ENCODE data around the gene KHDC4. TPM values are rescaled to one million over a fixed set of nuclear protein-coding genes. Genes with fewer than 3 reads are reported as not detected.

Gene KHDC4
- polyA plus RNA-seq, 1 donor: 75.2 TPM

DNA sequence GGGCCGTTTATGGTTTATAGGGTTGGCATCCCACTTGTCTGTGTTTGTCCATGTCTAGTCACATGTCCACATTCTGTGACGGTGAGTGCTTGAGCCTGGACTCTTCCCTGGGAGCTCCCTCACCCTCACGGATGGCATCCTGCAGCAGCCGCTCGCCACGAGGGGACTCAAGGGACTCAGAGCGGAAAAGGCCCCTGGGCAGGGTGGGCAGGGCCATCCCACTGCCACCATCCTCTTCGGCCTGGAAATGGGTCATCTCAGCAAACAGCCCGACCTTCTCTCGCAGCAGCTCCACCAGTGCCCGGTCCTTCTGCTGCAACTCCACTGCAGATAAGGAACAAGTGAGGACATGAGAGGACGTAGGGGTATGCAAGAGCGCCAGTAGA, 18.3 kb upstream of the KHDC4 start:
- no peaks in the 10 kb centered on the region for H3K9me3 ChIP-seq (ENCODE audit: control insufficient read depth, low read depth, low read length)
- no peak for DNase-seq
- H3K4me1 ChIP-seq (ENCODE audit: control insufficient read depth, insufficient read depth, low read length): no peaks in the 10 kb centered on the region
- no CpG with 5 or more reads among the region's 13 CpGs for WGBS (ENCODE audit: insufficient coverage, low lambda C conversion rate)
- H3K27ac ChIP-seq (ENCODE audit: low read length): no peak overlapping the region
- peaks cover 79% of the 10 kb centered on the region for H3K36me3 ChIP-seq (ENCODE audit: control insufficient read depth, insufficient read depth, low read length)
- H3K4me3 ChIP-seq (ENCODE audit: low read length): no peak overlapping the region
- no peaks in the 10 kb centered on the region for H3K27me3 ChIP-seq (ENCODE audit: control insufficient read depth, insufficient read depth, low read length)

DNA sequence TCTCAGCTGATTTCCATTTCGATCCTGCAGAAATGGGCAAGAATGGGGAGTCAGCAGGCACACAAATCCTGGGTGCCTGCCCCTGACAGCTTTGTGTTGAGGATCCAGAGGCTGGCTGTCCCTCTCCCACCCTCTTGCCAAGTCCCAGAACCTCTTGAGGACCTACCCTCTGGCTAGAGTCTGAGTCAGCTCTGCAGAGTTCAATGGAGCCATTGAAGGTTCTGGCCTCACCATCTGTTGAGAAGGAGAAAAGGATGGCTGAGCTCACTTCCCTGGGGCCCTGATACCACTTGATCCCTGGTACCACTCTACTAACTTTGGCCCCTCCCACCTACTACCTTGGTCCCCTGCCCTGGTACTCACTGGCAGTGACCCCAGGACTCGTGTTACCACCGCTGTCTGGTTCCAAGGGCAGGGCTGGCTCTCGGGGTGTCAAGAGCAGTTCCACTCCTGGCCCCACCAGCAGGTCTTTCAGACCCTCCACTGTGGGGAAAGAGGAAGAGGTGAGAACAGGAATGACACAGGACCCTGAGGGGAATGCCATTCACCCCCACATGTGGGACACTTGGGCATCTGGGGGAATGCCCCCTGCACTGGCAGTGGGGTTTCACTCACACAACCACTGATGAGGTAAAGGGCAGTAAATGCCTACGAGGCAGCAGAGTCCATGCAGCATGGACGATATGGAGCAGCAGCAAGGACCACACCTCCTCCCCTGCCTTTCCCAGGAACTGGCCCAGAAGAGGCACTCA, 17.7 kb upstream of the KHDC4 start:
- H3K27me3 ChIP-seq (ENCODE audit: control insufficient read depth, insufficient read depth, low read length): no peaks in the 10 kb centered on the region
- peaks cover under 1% of the 10 kb centered on the region for H3K4me1 ChIP-seq (ENCODE audit: control insufficient read depth, insufficient read depth, low read length)
- no peaks in the 10 kb centered on the region for H3K9me3 ChIP-seq (ENCODE audit: control insufficient read depth, low read depth, low read length)
- DNase-seq: no peak
- no peak overlapping the region for H3K27ac ChIP-seq (ENCODE audit: low read length)
- H3K36me3 ChIP-seq (ENCODE audit: control insufficient read depth, insufficient read depth, low read length): peaks cover 82% of the 10 kb centered on the region
- H3K4me3 ChIP-seq (ENCODE audit: low read length): no peak overlapping the region
- no CpG with 5 or more reads among the region's 6 CpGs for WGBS (ENCODE audit: insufficient coverage, low lambda C conversion rate)

DNA sequence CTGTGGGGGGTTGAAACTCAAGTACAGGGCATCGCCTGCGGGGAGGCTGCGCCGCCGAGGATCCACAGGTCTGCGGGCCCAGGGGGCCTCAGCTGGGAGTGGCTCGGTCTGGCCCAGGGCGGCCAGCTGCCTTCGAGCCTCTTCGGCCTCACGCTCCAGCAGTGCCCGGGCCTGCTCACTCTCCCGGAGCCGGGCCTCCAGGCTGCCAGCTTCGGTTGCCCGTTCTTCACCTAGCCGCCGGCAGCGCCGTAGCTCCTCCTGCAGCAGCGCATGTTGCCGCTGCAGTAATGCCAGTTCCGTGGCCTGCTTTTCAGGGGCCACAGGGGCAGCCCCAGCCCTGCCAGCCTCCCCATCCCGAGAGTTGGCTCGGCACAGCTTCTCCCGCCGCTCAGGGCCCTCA, 16.6 kb upstream of the KHDC4 start:
- no peaks in the 10 kb centered on the region for H3K27me3 ChIP-seq (ENCODE audit: control insufficient read depth, insufficient read depth, low read length)
- no peak overlapping the region for H3K4me3 ChIP-seq (ENCODE audit: low read length)
- H3K27ac ChIP-seq (ENCODE audit: low read length): no peak overlapping the region
- peaks cover 12% of the 10 kb centered on the region for H3K4me1 ChIP-seq (ENCODE audit: control insufficient read depth, insufficient read depth, low read length)
- no peak for DNase-seq
- peaks cover 84% of the 10 kb centered on the region for H3K36me3 ChIP-seq (ENCODE audit: control insufficient read depth, insufficient read depth, low read length)
- WGBS (ENCODE audit: insufficient coverage, low lambda C conversion rate): no CpG with 5 or more reads among the region's 27 CpGs
- no peaks in the 10 kb centered on the region for H3K9me3 ChIP-seq (ENCODE audit: control insufficient read depth, low read depth, low read length)

GRCh38 chr1:155947741-155948140, 13.5 kb upstream of the KHDC4 start:
- peaks cover 59% of the 10 kb centered on the region for H3K36me3 ChIP-seq (ENCODE audit: control insufficient read depth, insufficient read depth, low read length)
- DNase-seq: no peak
- H3K27me3 ChIP-seq (ENCODE audit: control insufficient read depth, insufficient read depth, low read length): no peaks in the 10 kb centered on the region

GRCh38 chr1:155947292-155947691, 13.1 kb upstream of the KHDC4 start:
- H3K27me3 ChIP-seq (ENCODE audit: control insufficient read depth, insufficient read depth, low read length): no peaks in the 10 kb centered on the region
- H3K27ac ChIP-seq (ENCODE audit: low read length): no peak overlapping the region
- no peak for DNase-seq
- no peak overlapping the region for H3K4me3 ChIP-seq (ENCODE audit: low read length)
- H3K36me3 ChIP-seq (ENCODE audit: control insufficient read depth, insufficient read depth, low read length): peaks cover 54% of the 10 kb centered on the region
- H3K4me1 ChIP-seq (ENCODE audit: control insufficient read depth, insufficient read depth, low read length): peaks cover 44% of the 10 kb centered on the region
- H3K9me3 ChIP-seq (ENCODE audit: control insufficient read depth, low read depth, low read length): no peaks in the 10 kb centered on the region
- no CpG with 5 or more reads among the region's 4 CpGs for WGBS (ENCODE audit: insufficient coverage, low lambda C conversion rate)

More at GRCh38 chr1:155947741-155948140, 13.5 kb upstream of the KHDC4 start:
- no CpG with 5 or more reads among the region's 8 CpGs for WGBS (ENCODE audit: insufficient coverage, low lambda C conversion rate)
- peaks cover 39% of the 10 kb centered on the region for H3K4me1 ChIP-seq (ENCODE audit: control insufficient read depth, insufficient read depth, low read length)
- H3K4me3 ChIP-seq (ENCODE audit: low read length): no peak overlapping the region
- H3K27ac ChIP-seq (ENCODE audit: low read length): no peak overlapping the region
- H3K9me3 ChIP-seq (ENCODE audit: control insufficient read depth, low read depth, low read length): no peaks in the 10 kb centered on the region

DNA sequence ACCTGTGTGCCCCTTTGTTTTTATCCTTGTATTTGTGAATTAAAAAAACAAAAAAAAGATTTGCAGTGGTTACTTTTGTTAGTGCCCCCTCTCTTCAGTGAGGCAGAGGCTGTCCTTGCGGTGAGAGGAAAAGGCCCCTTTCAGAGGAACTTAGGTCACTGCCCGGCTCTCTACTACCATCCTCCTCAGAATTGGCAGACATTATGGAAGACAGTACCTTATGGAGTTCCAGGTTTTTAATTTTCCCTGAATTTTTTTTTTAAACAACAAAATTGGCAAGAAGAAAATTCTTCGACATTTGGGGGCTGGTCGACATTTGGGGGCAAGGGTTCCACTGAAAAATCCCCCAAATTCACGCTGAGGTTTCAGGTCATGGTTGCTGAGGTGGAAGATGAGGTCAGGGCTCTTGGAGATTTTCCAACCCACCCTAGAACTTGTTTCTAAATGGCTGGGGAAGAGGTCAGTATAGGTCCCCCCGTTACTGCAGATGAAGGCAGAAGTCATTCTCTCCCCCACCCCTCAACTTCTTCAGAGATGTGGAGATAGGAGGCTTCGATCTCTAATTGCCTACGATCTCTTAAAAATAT, 12.5 kb upstream of the KHDC4 start:
- no peak for DNase-seq
- Histone ChIP-seq H3K36me3 (ENCODE audit: control insufficient read depth, insufficient read depth, low read length) (peaks cover 49% of the 10 kb centered on the region), H3K9me3 (ENCODE audit: control insufficient read depth, low read depth, low read length) (no peaks in the 10 kb centered on the region), H3K27ac (ENCODE audit: low read length) (peak overlapping the region; percentile 46), H3K4me1 (ENCODE audit: control insufficient read depth, insufficient read depth, low read length) (peaks cover 50% of the 10 kb centered on the region), H3K27me3 (ENCODE audit: control insufficient read depth, insufficient read depth, low read length) (no peaks in the 10 kb centered on the region), H3K4me3 (ENCODE audit: low read length) (no peak overlapping the region)
- WGBS (ENCODE audit: insufficient coverage, low lambda C conversion rate): no CpG with 5 or more reads among the region's 8 CpGs

DNA sequence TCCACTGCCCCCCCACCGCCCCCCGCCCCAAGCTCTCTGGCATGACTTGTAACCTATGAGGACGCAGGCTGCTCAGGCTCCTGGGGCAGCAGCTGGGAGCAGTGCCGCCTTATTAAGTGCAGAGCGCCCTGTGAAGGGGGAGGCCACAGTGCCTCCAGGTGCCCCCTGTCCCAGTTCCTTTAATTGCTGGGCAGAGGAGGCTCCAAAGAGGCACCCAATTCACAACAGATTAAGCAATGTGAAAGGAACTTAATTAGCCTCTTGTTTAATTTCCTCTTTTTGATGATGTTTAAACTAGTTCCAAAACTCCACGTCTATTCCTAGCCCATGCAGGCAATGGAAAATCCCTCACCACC, 10.2 kb upstream of the KHDC4 start:
- Histone ChIP-seq H3K36me3 (ENCODE audit: control insufficient read depth, insufficient read depth, low read length) (peaks cover 29% of the 10 kb centered on the region), H3K4me1 (ENCODE audit: control insufficient read depth, insufficient read depth, low read length) (peaks cover 69% of the 10 kb centered on the region), H3K27me3 (ENCODE audit: control insufficient read depth, insufficient read depth, low read length) (no peaks in the 10 kb centered on the region), H3K9me3 (ENCODE audit: control insufficient read depth, low read depth, low read length) (no peaks in the 10 kb centered on the region), H3K27ac (ENCODE audit: low read length) (peak overlapping the region; percentile 38), H3K4me3 (ENCODE audit: low read length) (no peak overlapping the region)
- no peak for DNase-seq
- no CpG with 5 or more reads among the region's 6 CpGs for WGBS (ENCODE audit: insufficient coverage, low lambda C conversion rate)

GRCh38 chr1:155942578-155943141, 8.4 kb upstream of the KHDC4 start:
- Histone ChIP-seq H3K4me3 (ENCODE audit: low read length) (no peak overlapping the region), H3K27ac (ENCODE audit: low read length) (peak overlapping the region; percentile 79), H3K36me3 (ENCODE audit: control insufficient read depth, insufficient read depth, low read length) (peaks cover 15% of the 10 kb centered on the region), H3K27me3 (ENCODE audit: control insufficient read depth, insufficient read depth, low read length) (no peaks in the 10 kb centered on the region), H3K9me3 (ENCODE audit: control insufficient read depth, low read depth, low read length) (no peaks in the 10 kb centered on the region), H3K4me1 (ENCODE audit: control insufficient read depth, insufficient read depth, low read length) (peaks cover 69% of the 10 kb centered on the region)
- DNase-seq: peak in 1 of 2 donors; percentile 62
- no CpG with 5 or more reads among the region's 11 CpGs for WGBS (ENCODE audit: insufficient coverage, low lambda C conversion rate)

- Histone ChIP-seq H3K4me1 (ENCODE audit: control insufficient read depth, insufficient read depth, low read length) (peaks cover 69% of the 10 kb centered on the region), H3K4me3 (ENCODE audit: low read length) (no peak overlapping the region), H3K36me3 (ENCODE audit: control insufficient read depth, insufficient read depth, low read length) (peaks cover 8% of the 10 kb centered on the region), H3K27me3 (ENCODE audit: control insufficient read depth, insufficient read depth, low read length) (no peaks in the 10 kb centered on the region), H3K27ac (ENCODE audit: low read length) (peak overlapping the region; percentile 79), H3K9me3 (ENCODE audit: control insufficient read depth, low read depth, low read length) (no peaks in the 10 kb centered on the region)
- WGBS (ENCODE audit: insufficient coverage, low lambda C conversion rate): no CpG with 5 or more reads among the region's 29 CpGs
- no peak for DNase-seq
Observed at GRCh38 chr1:155941845-155942531, 7.8 kb upstream of the KHDC4 start.

- H3K27me3 ChIP-seq (ENCODE audit: control insufficient read depth, insufficient read depth, low read length): no peaks in the 10 kb centered on the region
- no CpG with 5 or more reads among the region's 11 CpGs for WGBS (ENCODE audit: insufficient coverage, low lambda C conversion rate)
- H3K4me1 ChIP-seq (ENCODE audit: control insufficient read depth, insufficient read depth, low read length): peaks cover 61% of the 10 kb centered on the region
- no peaks in the 10 kb centered on the region for H3K9me3 ChIP-seq (ENCODE audit: control insufficient read depth, low read depth, low read length)
- peak in 1 of 2 donors; percentile 64 for DNase-seq
- H3K27ac ChIP-seq (ENCODE audit: low read length): peak within 1 kb of the TSS; percentile 79
- peaks cover under 1% of the 10 kb centered on the region for H3K36me3 ChIP-seq (ENCODE audit: control insufficient read depth, insufficient read depth, low read length)
- H3K4me3 ChIP-seq (ENCODE audit: low read length): no peak within 1 kb of the TSS
Observed at GRCh38 chr1:155940993-155941844, 7.0 kb upstream of the KHDC4 start, which contains the start of gene RXFP4. TSS of gene RXFP4 (plus strand) at chr1:155941638. CDS start at chr1:155941710, 72 bp downstream.

Data from large intestine (tissue), 3 donors.